BJ (cell line): ENCODE data around the gene CPNE1. TPM values are rescaled to one million over a fixed set of nuclear protein-coding genes. Genes with fewer than 3 reads are reported as not detected.

Source experiments
- CTCF ChIA-PET: fragments of 350-600 bp; formaldehyde crosslinking; extraction: SDS; loops from one replicate; lab custom pipeline; 2021; ENCODE audit warnings: antibody characterized with exemption, inconsistent platforms; lab: Yijun Ruan, JAX
- POLR2A ChIA-PET: fragments of 300-600 bp; sonication (Branson Sonifier 250); formaldehyde crosslinking; extraction: SDS; loops from one replicate; lab custom pipeline; 2021; ENCODE audit warnings: antibody characterized with exemption; lab: Charles Lee
- DNase-seq: peaks from one replicate; pipeline ENCODE4 v3.0.0-alpha.2; 2011; ENCODE audit warnings: low read depth
- H3K27me3 ChIP-seq: 2 replicates; pipeline ENCODE4 v1.6.0; 2011; ENCODE audit warnings: low read length; ENCODE audit not compliant: control insufficient read depth, insufficient read depth
- H3K36me3 ChIP-seq: 2 replicates; pipeline ENCODE4 v1.5.1; 2011; ENCODE audit warnings: low read length; ENCODE audit not compliant: control insufficient read depth, insufficient read depth
- H3K4me3 ChIP-seq: 2 replicates; pipeline ENCODE4 v1.5.1; 2011; ENCODE audit warnings: low read depth, mild to moderate bottlenecking, control low read depth, low read length
- polyA plus RNA-seq: library from polyadenylated mRNA; depleted of rRNA; stranded (reverse); fragments of >200 nt; gene quantifications from 2 replicates; pipeline ENCODE4 v1.2.3, GENCODE V29; 2011
- TF ChIP-seq, protein P1 (sequence below): IDR thresholded peaks from 2 replicates; pipeline ENCODE4 v1.5.1; 2011; ENCODE audit warnings: low read depth, mild to moderate bottlenecking, control low read depth, inconsistent platforms, low read length, moderate library complexity; ENCODE audit not compliant: insufficient read depth

Gene CPNE1
- polyA plus RNA-seq, 1 experiment = 217 TPM

DNA sequence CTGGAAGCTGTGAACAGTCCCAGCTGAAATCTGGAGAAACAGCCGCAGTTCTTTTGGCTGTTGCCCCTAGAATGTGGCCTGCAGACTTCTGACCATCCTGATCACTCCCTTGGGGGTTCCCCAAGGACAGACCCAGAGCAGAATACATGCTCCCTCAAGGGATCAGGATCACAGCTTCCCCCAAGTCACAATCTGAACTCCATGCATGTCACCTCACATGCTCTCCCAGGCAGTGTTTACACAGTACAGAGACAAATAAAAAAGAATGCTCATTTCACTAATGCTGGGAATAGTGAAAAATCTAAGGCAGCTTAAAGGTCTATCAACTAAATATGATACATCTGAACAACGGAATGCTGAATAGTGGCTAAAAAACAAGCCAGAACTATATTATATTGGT lies 28.6 kb downstream of the CPNE1 start:
- TF ChIP-seq, protein P1, sequence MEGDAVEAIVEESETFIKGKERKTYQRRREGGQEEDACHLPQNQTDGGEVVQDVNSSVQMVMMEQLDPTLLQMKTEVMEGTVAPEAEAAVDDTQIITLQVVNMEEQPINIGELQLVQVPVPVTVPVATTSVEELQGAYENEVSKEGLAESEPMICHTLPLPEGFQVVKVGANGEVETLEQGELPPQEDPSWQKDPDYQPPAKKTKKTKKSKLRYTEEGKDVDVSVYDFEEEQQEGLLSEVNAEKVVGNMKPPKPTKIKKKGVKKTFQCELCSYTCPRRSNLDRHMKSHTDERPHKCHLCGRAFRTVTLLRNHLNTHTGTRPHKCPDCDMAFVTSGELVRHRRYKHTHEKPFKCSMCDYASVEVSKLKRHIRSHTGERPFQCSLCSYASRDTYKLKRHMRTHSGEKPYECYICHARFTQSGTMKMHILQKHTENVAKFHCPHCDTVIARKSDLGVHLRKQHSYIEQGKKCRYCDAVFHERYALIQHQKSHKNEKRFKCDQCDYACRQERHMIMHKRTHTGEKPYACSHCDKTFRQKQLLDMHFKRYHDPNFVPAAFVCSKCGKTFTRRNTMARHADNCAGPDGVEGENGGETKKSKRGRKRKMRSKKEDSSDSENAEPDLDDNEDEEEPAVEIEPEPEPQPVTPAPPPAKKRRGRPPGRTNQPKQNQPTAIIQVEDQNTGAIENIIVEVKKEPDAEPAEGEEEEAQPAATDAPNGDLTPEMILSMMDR = no peak
- POLR2A ChIA-PET = no interaction called here
- Histone ChIP-seq H3K36me3 (peaks cover 16% of the 10 kb centered on the region), H3K4me3 (no peak overlapping the region), H3K27me3 (no peaks in the 10 kb centered on the region)
- DNase-seq = no peak
- CTCF ChIA-PET = interaction anchor here (1.1 to 2.3 kb wide), 3 partner anchors 16 to 32 kb away, joined by 3 to 11 read pairs (median 4); no protein-coding TSS in a partner anchor

DNA sequence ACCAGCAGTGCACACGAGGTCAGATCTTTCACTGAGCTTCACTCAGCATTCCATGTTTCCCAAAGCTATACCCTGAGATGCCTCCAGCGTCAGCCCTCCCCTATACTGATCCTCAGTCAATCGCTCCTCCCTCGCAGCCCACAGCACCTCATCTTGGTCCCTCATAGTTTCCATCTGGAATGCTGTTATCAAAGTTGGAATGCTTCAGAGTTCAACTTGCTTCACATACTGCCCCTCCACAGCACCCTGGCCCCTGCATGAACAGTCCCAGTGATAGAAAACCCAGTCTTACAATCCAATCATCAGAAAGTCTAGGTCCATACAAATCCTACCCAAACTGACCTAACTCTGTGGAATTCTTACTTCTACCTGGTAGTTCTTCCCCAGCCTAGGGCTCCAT lies 29.0 kb downstream of the CPNE1 start:
- DNase-seq = no peak
- TF ChIP-seq, protein P1 = no peak
- POLR2A ChIA-PET = no interaction called here
- Histone ChIP-seq H3K4me3 (no peak overlapping the region), H3K27me3 (no peaks in the 10 kb centered on the region), H3K36me3 (peaks cover 19% of the 10 kb centered on the region)
- CTCF ChIA-PET = interaction anchor here (0.6 to 2.3 kb wide), 3 partner anchors 16 to 41 kb away, joined by 3 to 11 read pairs (median 4); no protein-coding TSS in a partner anchor

DNA sequence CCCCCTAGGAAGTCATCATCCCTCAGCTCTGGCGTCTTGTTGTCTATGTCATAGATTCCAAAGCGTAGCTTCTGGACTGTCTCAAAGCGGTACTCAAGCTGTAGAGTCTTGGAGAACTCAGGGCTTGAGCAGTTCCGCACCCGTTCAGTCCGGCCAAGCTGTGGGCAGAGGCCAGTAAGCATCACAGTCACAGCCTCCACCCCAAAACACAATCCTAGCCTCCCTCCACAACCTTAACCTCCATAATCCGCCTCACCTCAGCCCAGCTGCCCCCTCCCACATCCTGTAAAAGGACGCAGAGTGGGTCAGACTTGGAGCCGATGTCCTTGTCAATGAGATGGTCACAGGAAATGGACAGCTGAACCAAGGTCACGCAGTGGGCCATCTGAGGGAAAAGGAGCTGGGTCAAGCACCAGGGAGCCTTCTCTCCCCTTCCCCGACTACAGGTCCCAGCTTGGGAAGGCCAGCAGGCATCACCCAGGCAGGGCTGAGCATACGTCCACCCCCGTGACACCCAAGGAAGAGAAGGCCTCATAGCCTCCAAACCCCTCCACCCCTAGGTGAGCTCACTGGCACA lies 32.1 kb downstream of the CPNE1 start:
- POLR2A ChIA-PET = no interaction called here
- Histone ChIP-seq H3K4me3 (no peak overlapping the region), H3K27me3 (no peaks in the 10 kb centered on the region), H3K36me3 (peaks cover 27% of the 10 kb centered on the region)
- DNase-seq = no peak
- TF ChIP-seq, protein P1 = no peak
- CTCF ChIA-PET = interaction anchor here (0.6 to 5.0 kb wide), 3 partner anchors 10 to 169 kb away, joined by 3 to 29 read pairs (median 3); no protein-coding TSS in a partner anchor

DNA sequence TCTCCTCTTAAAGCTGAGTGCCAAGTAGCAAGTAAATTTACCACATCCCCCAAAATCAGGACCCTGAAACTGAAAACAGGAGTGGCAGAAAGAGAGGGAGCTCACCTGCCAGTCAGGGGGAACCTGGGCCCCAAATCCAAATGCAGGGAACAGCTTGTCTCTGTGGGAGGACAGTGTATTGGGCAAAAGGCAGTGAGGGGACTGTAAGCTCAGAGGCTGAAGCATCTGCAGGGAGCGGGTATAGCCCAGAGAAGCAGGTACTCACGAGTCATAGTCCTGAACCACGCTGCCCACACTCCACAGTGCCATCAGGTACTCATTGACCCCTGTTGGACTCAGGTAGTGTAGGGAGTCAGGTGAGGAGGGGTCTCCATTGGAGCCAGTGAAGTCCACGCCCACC lies 34.1 kb downstream of the CPNE1 start:
- Histone ChIP-seq H3K4me3 (no peak overlapping the region), H3K36me3 (peaks cover 35% of the 10 kb centered on the region), H3K27me3 (no peaks in the 10 kb centered on the region)
- POLR2A ChIA-PET = no interaction called here
- no peak for DNase-seq
- CTCF ChIA-PET = interaction anchor here (0.5 to 5.0 kb wide), 2 partner anchors 11 to 19 kb away, joined by 3 to 29 read pairs; no protein-coding TSS in a partner anchor
- TF ChIP-seq, protein P1 = no peak

DNA sequence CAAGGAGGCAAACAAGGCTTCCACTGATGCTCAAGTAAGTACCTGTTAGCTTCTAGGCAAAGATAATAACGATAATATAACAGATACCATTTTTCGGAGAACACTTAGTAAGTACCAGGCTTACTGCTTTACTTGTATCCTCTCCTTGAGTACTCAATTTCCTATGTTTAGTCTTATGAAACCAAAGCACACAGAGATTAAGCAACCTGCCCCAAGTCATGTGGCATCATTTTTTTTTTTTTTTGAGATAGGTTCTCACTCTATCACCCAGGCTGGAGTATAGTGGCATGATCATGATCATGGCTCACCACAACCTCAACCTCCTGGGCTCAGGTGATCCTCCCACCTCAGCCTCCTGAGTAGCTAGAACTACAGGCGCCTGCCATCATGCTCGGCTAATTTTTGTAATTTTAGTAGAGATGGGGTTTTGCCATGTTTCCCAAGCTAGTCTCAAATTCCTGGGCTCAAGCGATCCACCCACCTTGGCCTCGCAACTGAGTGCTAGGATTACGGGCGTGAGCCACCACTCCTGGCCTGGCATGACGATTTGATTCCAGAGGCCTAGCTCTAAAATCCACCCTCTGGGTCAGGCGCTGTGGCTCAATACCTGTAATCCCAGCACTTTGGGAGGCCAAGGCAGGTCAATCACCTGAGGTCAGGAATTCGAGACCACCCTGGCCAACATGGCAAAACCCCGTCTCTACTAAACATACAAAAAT lies 35.1 kb downstream of the CPNE1 start:
- ChIA-PET CTCF (interaction anchor here (5.0 kb wide), 1 partner anchor 10 kb away, joined by 29 read pairs; no protein-coding TSS in a partner anchor), POLR2A (no interaction called here)
- Histone ChIP-seq H3K27me3 (no peaks in the 10 kb centered on the region), H3K4me3 (no peak overlapping the region), H3K36me3 (peaks cover 38% of the 10 kb centered on the region)
- no peak for DNase-seq
- TF ChIP-seq, protein P1 = no peak
